Cardiac septum (tissue), 1 donor: ENCODE data around the gene BSN. TPM values are rescaled to one million over a fixed set of nuclear protein-coding genes. Genes with fewer than 3 reads are reported as not detected.

ENCODE experiments used
- DNase-seq: peaks from one replicate; pipeline ENCODE4 v3.0.0-alpha.2; 2020; ENCODE audit warnings: low spot score
- intact Hi-C: fragments of 100-400 bp; cut with DNase I; formaldehyde crosslinking; loops from one replicate; pipeline ENCODE4 v1.14.0; 2022
- total RNA-seq: library from RNA; stranded (reverse); fragmentation: NEBNext Ultra II Directional; extraction: Animal tissue kit (Norgen Biotek cat#: 25700); gene quantifications from one replicate; pipeline ENCODE4 v1.2.1, GENCODE V29; 2021
- donor health status: DM: no; HTN: no; CAD: no.

The BSN gene
- total RNA-seq, 1 donor from 2014 or later: 1.00 TPM

- no peak for DNase-seq
- intact Hi-C loops: no loop called here
Observed at GRCh38 chr3:49619649-49620048, 65.4 kb downstream of the BSN start.

GRCh38 chr3:49620728-49621127 lies 66.5 kb downstream of the BSN start:
- intact Hi-C loops: no loop called here
- no peak for DNase-seq

DNA sequence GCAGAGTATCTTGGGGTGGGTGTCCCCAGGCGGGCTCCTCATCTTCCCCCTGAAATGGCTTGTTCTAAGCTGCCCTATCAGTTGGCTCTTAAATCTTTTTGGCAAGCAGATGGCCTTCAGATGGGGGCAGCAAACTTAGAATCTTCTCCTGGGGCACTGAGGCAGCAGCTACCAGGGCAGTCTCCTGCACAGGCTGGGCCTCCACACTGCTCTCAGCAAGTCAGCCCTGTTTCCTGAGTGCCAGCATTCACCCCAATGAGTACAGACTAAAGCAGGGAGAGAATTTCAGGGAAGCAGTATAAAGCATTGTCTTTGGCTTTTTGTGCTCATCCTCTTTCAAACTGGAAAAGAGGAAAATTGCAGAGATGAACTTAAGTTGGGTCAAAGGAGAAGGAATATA lies 68.8 kb downstream of the BSN start:
- intact Hi-C loops: no loop called here
- peak; percentile 64 for DNase-seq

DNA sequence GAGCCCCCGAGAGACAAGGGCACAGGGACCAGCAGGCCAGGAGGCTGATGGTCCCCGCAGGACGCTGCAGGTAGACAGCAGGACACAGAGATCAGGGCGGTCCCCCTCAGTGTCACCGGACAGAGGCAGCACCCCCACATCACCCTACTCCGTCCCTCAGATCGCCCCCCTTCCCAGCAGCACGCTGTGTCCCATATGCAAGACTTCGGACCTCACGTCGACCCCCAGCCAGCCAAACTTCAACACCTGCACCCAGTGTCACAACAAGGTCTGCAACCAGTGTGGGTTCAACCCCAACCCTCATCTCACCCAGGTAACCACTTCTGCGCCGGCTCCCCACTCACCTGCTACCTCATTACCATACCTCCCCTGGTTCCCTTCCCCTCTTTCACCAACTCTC lies 70.8 kb downstream of the BSN start:
- intact Hi-C loops: no loop called here
- no peak for DNase-seq

DNA sequence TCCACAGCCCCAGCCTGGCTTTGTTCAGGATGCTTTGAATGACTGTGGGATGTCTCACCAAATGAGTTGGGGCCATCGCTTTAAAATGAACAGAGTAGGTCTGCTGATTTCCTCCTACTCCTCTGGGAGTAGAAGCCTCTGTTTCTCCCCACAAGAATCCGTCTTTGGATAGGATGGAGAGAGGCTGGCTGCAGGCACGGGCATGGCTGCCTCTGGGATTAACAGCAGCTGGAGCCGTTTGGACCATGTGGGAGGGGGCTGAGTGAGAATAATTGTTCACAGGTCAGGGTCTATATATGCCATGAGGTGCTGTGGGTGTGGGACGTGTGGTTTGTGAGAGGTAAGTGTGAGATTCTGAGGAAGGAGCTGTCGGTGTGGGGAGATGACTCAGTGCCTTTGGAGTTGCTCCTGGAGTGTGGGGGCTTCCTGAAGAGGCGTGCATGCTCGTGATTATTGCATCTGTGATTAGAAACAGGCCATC lies 71.9 kb downstream of the BSN start:
- intact Hi-C loops: no loop called here
- no peak for DNase-seq

GRCh38 chr3:49626796-49627195 lies 72.5 kb downstream of the BSN start:
- intact Hi-C loops: no loop called here
- no peak for DNase-seq

DNA sequence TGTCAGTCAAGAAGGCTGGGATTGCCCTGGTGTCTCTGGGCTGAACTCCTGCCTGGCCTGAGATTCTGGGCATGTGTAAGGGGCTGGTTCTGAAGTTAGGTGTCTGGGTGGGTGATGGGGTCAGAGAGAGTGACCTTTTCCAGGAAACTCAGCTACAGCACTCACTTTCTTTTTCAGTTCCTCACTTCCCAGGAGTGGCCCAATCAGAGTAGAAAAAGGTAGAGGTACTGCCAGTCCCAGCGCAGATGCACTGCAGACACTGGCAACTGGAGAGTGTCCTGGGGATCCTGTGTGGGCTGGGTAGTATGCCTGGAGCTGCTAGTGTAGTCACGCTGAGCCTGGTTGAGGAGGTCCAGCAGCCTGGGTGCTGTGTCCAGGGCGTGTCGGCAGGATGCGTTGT lies 73.4 kb downstream of the BSN start:
- DNase-seq: no peak
- intact Hi-C loops: no loop called here

DNA sequence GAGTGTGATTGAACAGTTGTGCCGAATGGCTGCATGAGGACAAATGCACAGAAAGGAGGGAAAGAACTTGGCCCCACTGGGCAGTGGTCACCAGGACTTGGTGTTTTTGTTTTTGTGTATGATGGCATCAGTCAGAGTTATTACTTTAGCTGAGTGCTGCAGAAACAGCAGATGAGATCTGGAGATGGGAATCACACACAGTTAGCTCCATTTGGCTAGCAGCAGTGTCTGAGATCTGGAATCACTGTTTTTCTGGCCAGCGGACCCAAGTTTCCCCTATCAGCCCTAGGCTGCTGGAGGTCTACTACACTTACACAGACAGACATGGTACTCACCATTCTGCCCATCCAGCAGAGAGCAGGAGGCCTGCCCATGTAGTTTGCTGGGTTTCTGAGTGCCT lies 74.0 kb downstream of the BSN start:
- intact Hi-C loops: no loop called here
- no peak for DNase-seq

- DNase-seq: no peak
- intact Hi-C loops: no loop called here
Observed at GRCh38 chr3:49629451-49629850, 75.2 kb downstream of the BSN start.

DNA sequence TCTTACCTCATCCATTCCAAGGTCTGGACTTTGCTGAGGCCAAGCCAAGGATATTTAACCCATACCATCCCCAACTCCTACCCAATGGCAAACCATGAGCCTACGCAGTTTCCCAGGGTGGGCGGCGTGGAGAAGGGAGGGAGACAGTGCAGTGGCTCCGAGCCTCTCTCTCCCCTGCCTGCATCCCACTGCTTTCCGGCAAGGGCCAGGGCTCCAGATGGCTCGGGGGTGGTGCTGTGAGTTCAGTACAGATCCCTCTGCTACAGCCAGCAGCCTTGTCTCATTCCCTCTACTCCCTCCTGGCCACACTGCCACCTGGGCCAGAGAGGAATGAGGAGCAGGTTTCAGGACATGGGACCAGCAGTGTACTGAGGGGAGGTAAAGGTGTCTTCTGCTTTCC lies 75.6 kb downstream of the BSN start:
- no peak for DNase-seq
- intact Hi-C loops: no loop called here

GRCh38 chr3:49630784-49631183 lies 76.5 kb downstream of the BSN start:
- intact Hi-C loops: no loop called here

GRCh38 chr3:49634736-49635135 lies 80.5 kb downstream of the BSN start:
- no peak for DNase-seq
- intact Hi-C loops: no loop called here

More at GRCh38 chr3:49630784-49631183, 76.5 kb downstream of the BSN start:
- no peak for DNase-seq

DNA sequence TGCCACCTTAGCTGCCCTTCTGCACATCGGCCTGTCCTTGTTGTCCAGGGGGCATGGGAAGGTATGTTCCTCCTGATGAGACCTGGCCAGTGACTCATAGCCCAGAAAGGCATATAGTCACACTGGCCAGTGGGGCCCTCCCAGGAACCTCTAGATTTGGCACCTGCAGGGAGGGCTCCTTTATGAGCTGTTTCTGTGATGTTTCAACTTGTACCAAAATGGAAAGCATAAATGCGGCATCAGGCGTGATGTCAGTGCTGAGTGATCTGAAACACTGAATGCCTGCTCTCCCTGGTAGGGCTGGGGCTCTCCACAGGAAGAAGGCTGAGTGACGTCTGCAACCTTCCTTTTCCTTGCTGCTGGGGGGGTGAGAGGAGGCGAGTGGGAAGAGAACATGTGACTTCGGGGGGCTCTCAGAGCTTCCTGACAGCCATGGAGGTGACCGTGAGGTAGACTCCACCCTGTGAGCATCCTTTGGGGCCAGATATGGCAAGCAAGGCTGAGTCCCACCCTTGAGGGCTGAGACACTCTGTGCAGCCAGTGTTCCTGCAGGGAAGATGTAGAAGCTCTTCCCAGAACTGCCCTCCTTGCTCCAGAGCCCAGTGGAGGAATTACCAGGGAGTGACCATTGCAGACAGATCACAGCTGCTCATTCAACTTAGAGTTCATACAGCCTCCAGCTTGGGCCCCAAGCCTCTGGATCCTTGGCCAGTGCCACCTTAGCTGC lies 82.8 kb downstream of the BSN start:
- no peak for DNase-seq
- intact Hi-C loops: no loop called here

DNA sequence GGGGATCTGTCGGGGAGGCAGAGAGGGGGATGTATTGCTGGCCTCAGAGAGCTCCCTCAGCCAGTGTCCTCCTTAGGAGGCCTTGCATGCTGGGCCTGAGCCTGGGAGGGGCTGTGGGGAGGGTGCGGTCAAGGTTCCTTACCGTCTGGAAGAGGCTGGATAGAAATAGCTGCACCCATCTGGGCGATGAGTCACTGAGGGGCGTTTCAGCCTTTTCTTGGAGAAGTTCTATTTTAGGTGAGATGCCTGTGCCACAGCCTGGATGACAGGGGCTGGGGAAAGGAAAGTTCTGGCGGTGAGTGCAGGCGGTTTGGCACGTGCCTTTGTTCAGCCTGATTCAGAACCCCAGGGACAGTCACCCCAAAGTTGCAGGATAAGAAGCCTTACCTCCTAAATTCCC lies 84.2 kb downstream of the BSN start:
- intact Hi-C loops: no loop called here
- no peak for DNase-seq

- intact Hi-C loops: no loop called here
- DNase-seq: no peak
Observed at GRCh38 chr3:49639551-49639950, 85.3 kb downstream of the BSN start.

- intact Hi-C loops: no loop called here
- no peak for DNase-seq
Observed at GRCh38 chr3:49641292-49641691, 87.0 kb downstream of the BSN start.

GRCh38 chr3:49641921-49642707 lies 87.8 kb downstream of the BSN start:
- no peak for DNase-seq
- intact Hi-C loops: no loop called here

DNA sequence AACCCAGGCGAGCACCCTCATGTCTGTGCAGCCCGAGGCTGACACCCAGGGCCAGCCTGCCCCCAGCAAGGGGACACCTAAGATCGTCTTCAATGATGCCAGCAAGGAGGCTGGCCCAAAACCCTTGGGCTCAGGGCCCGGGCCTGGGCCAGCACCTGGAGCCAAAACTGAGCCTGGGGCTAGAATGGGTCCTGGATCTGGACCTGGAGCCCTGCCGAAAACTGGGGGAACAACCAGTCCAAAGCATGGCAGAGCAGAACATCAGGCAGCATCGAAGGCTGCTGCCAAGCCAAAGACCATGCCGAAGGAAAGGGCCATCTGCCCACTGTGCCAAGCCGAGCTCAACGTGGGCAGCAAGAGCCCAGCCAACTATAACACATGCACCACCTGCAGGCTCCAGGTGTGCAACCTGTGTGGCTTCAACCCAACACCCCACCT lies 88.5 kb downstream of the BSN start:
- intact Hi-C loops: no loop called here

DNA sequence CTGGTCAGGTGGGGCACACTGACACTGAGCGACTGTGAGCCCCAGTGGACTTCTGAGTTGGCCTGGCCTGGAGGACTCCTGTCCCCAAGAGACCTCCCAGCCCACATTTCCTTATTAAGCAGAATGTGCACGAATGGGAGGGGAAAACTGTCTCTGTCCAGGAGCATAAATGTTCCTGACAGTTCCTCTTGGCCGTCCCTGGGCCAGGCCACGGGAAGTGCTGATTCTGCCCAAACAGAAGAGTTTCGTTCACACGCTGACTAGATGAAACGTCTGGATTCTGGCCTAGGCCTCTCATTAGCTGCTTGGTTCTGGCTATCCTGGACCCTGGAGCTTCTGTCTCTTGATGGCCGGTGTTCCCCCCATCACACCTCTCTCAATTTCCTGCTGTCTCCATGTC lies 90.4 kb downstream of the BSN start:
- intact Hi-C loops: no loop called here
- no peak for DNase-seq

More for the DNA sequence above, 88.5 kb downstream of the BSN start:
- DNase-seq: no peak

- DNase-seq: no peak
- intact Hi-C loops: no loop called here
Observed at GRCh38 chr3:49646236-49646635, 92.0 kb downstream of the BSN start.

DNA sequence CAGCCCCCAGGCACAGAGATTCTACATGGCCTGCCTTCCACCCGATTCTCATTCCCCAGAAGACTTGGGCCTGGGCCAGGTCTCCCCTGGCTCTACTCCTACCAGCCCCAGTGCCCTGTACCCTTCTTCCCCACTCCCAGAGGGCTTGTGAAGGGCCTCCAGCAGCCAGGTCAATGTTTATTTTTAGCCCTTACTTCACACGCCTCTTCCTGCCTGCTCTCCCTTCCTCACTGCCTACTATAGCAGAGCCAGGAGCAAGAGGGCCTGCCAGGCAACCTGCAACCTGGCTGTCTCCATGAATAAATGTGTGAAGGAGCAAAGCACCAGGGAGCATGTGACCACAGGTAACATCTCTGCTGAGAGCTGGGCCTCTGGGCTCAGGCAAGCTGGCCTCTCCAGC lies 93.5 kb downstream of the BSN start:
- intact Hi-C loops: no loop called here
- DNase-seq: no peak
